Erythroblast (primary cell): ENCODE results near the gene MLH3.

ENCODE experiments used
- GATA1 ChIP-seq: IDR thresholded peaks from 2 replicates; pipeline ENCODE4 v1.6.1; 2011; ENCODE audit warnings: low read depth, mild to moderate bottlenecking, control low read depth, low read length, moderate library complexity
- POLR2A ChIP-seq: IDR thresholded peaks from 2 replicates; pipeline ENCODE4 v1.6.1; 2011; ENCODE audit warnings: mild to moderate bottlenecking, low read length

DNA sequence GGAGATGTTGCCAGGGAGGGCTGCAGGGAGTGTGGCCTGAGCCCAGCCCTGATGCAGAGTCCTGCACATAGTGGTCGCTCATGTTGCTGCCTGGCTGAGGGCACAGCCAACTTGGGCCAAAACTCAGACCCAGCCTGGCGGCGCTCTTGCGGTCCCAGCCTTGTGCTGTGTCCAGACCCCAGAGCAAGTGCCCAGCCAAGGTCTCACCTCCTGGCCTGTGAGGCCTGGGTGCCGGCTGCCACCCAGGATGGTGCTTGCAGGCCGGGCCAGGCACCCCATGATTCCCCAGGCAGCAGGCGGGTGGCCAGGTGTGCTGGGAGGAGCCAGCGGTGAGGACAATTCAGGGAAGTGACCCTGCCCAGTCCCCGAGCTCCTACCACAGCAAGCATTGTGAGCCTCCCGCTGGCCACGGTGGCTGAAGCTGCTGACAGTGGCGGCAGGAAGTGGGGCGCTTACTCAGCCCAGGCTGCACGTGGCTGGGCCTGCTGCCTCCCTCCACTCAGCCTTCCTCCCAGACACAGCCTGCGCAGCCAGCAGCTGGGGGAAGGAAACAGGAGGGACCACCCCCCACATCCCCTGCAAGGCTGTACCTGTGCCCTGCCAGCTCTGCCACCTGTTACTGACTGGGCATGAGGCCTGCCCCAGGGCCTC is 78.1 kb downstream of the MLH3 start:
- TF ChIP-seq POLR2A (no peak), GATA1 (no peak)
